Endodermal cell (in vitro differentiated cells): ENCODE measurements around the gene CABP7. TPM values are rescaled to one million over a fixed set of nuclear protein-coding genes. Genes with fewer than 3 reads are reported as not detected.

Experiments used
- DNase-seq: peaks from one replicate; pipeline ENCODE4 v3.0.0-alpha.2; 2017
- H3K27ac ChIP-seq: 2 replicates; pipeline ENCODE4 v1.5.1; 2013; ENCODE audit warnings: mild to moderate bottlenecking, low read depth, low read length, moderate library complexity
- H3K27me3 ChIP-seq: 2 replicates; pipeline ENCODE4 v1.6.1; 2013; ENCODE audit warnings: mild to moderate bottlenecking, low read length, moderate library complexity; ENCODE audit not compliant: insufficient read depth, control insufficient read depth, poor library complexity, severe bottlenecking
- H3K36me3 ChIP-seq: 2 replicates; pipeline ENCODE4 v1.7.0; 2013; ENCODE audit warnings: mild to moderate bottlenecking, low read length, moderate library complexity; ENCODE audit not compliant: control insufficient read depth, insufficient read depth
- H3K4me1 ChIP-seq: one replicate; pipeline ENCODE4 v1.7.0; 2013; ENCODE audit warnings: low read length; ENCODE audit not compliant: control insufficient read depth, insufficient read depth
- H3K4me3 ChIP-seq: 2 replicates; pipeline ENCODE4 v1.5.1; 2013; ENCODE audit warnings: mild to moderate bottlenecking, low read length, moderate library complexity
- H3K9ac ChIP-seq: 2 replicates; pipeline ENCODE4 v1.6.1; 2013; ENCODE audit warnings: mild to moderate bottlenecking, low read length, moderate library complexity; ENCODE audit not compliant: poor library complexity, severe bottlenecking; ENCODE audit errors: extremely low read depth
- H3K9me3 ChIP-seq: 2 replicates; pipeline ENCODE4 v1.6.1; 2013; ENCODE audit warnings: mild to moderate bottlenecking, low read length, moderate library complexity; ENCODE audit not compliant: control insufficient read depth
- H3K27ac Mint-ChIP-seq: 2 replicates; pipeline ENCODE4 v1.8.0; 2020; ENCODE audit warnings: mixed read lengths
- H3K27me3 Mint-ChIP-seq: 2 replicates; pipeline ENCODE4 v1.8.0; 2021; ENCODE audit warnings: mild to moderate bottlenecking, mixed read lengths; ENCODE audit not compliant: insufficient read depth
- H3K36me3 Mint-ChIP-seq: 2 replicates; pipeline ENCODE4 v1.8.0; 2020; ENCODE audit warnings: low read depth, mixed read lengths
- H3K4me1 Mint-ChIP-seq: 2 replicates; pipeline ENCODE4 v1.8.0; 2020; ENCODE audit warnings: mixed read lengths
- H3K4me3 Mint-ChIP-seq: 2 replicates; pipeline ENCODE4 v1.8.0; 2020; ENCODE audit warnings: mild to moderate bottlenecking, moderate library complexity, mixed read lengths
- H3K9me3 Mint-ChIP-seq: 2 replicates; pipeline ENCODE4 v1.8.0; 2020; ENCODE audit warnings: mild to moderate bottlenecking, mixed read lengths
- WGBS, 2 experiments: methylation state at CpG; one replicate each; pipeline versions ENCODE4 v1.1.5 to v1.1.7; 2013; ENCODE audit warnings: missing lambda C conversion rate in 2 of 2, mixed read lengths in 1 of 2; ENCODE audit not compliant: insufficient coverage in 1 of 2, insufficient read length in 1 of 2; 5-methylcytosine and 5-hydroxymethylcytosine counted together
- total RNA-seq, 2 donors: library from RNA; stranded (reverse); fragmentation: NEBNext Ultra II Directional in 1 of 2; extraction: Animal tissue kit (Norgen Biotek cat#: 25700) in 1 of 2; gene quantifications; 2 replicates in 1 of 2; 3 replicates in 1 of 2; pipeline ENCODE4 v1.2.1, GENCODE V29; 2021
- TF ChIP-seq, protein P1 (sequence below): fragments of 200-600 bp; sonication (generic); conservative IDR thresholded peaks from 2 replicates; pipeline ENCODE4 v1.5.0; 2021; ENCODE audit warnings: antibody characterized with exemption, mild to moderate bottlenecking

CABP7 gene
- total RNA-seq, 2 donors from 2014 or later, result 0.26 TPM; not detected in 1

- TF ChIP-seq, protein P1, sequence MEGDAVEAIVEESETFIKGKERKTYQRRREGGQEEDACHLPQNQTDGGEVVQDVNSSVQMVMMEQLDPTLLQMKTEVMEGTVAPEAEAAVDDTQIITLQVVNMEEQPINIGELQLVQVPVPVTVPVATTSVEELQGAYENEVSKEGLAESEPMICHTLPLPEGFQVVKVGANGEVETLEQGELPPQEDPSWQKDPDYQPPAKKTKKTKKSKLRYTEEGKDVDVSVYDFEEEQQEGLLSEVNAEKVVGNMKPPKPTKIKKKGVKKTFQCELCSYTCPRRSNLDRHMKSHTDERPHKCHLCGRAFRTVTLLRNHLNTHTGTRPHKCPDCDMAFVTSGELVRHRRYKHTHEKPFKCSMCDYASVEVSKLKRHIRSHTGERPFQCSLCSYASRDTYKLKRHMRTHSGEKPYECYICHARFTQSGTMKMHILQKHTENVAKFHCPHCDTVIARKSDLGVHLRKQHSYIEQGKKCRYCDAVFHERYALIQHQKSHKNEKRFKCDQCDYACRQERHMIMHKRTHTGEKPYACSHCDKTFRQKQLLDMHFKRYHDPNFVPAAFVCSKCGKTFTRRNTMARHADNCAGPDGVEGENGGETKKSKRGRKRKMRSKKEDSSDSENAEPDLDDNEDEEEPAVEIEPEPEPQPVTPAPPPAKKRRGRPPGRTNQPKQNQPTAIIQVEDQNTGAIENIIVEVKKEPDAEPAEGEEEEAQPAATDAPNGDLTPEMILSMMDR, result no peak
- no peak overlapping the region for H3K27ac Mint-ChIP-seq
These were observed 60.4 kb downstream of the CABP7 start for GRCh38 chr22:29780220-29780619.

DNA sequence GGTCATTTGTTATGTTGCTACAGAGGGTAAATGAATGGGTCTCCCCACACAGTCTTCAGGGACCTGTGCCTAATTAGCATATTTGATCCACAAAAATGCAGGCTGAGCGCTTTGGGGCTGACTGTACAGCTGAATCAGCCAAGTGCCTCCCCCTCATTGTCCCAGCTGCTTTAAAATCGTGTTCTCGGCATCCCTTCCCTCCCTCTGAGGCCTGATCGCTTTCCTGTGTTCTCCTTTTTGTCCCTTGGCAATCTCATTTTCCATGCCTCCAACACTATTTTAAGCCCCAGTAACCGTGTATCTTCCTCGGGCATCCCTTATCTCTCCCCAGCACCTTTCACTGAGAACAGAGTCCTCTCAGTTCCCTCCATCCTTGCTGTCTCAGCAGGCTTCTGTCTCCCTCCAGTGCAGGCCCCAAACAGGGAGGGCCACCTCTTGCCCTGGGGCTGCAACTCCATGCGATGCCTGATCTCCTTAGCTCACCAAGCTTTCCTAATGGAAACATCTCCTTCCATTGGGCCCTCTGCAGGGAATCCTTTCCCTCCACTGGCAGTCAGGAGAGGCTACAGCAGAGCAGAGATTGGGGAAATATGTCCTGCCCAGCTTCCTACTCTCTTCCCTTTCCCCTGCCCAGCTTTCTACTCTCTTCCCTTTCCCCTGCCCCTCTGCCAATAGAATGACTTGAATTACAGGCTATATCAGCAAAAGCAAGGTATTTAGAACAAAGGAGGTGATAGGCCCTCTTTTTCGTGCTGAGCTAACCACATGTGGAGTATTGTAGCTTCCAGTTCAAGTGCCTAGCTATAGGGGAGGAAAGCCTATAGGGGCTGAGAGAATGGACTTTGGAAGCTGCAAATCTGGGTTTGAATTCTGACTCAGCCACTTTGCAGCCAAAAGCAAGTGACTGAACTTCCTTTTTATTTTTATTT lies 61.2 kb downstream of the CABP7 start:
- Histone ChIP-seq H3K27ac (no peak overlapping the region), H3K4me1 (peaks cover 11% of the 10 kb centered on the region), H3K4me3 (no peak overlapping the region), H3K9me3 (no peaks in the 10 kb centered on the region), H3K9ac (no peak overlapping the region), H3K36me3 (no peaks in the 10 kb centered on the region), H3K27me3 (no peaks in the 10 kb centered on the region)
- no peaks in the 10 kb centered on the region for H3K27me3 Mint-ChIP-seq
- H3K9me3 Mint-ChIP-seq, result no peaks in the 10 kb centered on the region
- 74 to 77% methylated on average over 7 to 8 of the region's 8 CpGs for WGBS, 2 experiments
- H3K4me3 Mint-ChIP-seq, result no peak overlapping the region
- H3K27ac Mint-ChIP-seq, result peak overlapping the region; percentile 23
- TF ChIP-seq, protein P1, result no peak
- H3K36me3 Mint-ChIP-seq, result no peaks in the 10 kb centered on the region
- peak; percentile 60 for DNase-seq
- H3K4me1 Mint-ChIP-seq, result peaks cover 33% of the 10 kb centered on the region

More at GRCh38 chr22:29780220-29780619, 60.4 kb downstream of the CABP7 start:
- no peak overlapping the region for H3K4me3 ChIP-seq
- no peak overlapping the region for H3K27ac ChIP-seq
- peaks cover 11% of the 10 kb centered on the region for H3K4me1 ChIP-seq
- 93 to 94% methylated on average over 4 to 5 of the region's 5 CpGs for WGBS, 2 experiments
- H3K4me1 Mint-ChIP-seq, result peaks cover 28% of the 10 kb centered on the region
- H3K36me3 Mint-ChIP-seq, result no peaks in the 10 kb centered on the region
- no peaks in the 10 kb centered on the region for H3K27me3 Mint-ChIP-seq
- no peaks in the 10 kb centered on the region for H3K9me3 Mint-ChIP-seq
- DNase-seq, result no peak
- H3K9ac ChIP-seq, result no peak overlapping the region
- no peaks in the 10 kb centered on the region for H3K9me3 ChIP-seq
- H3K36me3 ChIP-seq, result no peaks in the 10 kb centered on the region
- H3K4me3 Mint-ChIP-seq, result no peak overlapping the region
- no peaks in the 10 kb centered on the region for H3K27me3 ChIP-seq

Other genes starting within 250 kb of the CABP7 start
- 1 to 10 TPM in 1 of 2 donors, under 1 TPM in 1; 0.92 to 1.7 TPM for gene NEFH, start 239.8 kb upstream of the CABP7 start, total RNA-seq
- gene THOC5, start 166.2 kb upstream of the CABP7 start, total RNA-seq, result 10 to 100 TPM; 61.1 to 89.7 TPM
- 100 to 1,000 TPM; 155 to 229 TPM for gene NIPSNAP1, start 138.9 kb upstream of the CABP7 start, total RNA-seq
- gene NF2, start 116.4 kb upstream of the CABP7 start, total RNA-seq, result 10 to 100 TPM; 45.7 to 51.4 TPM
- 10 to 100 TPM; 15.5 to 22.5 TPM for gene ZMAT5, start 47.0 kb downstream of the CABP7 start, total RNA-seq
- 100 to 1,000 TPM; 111 to 120 TPM for gene UQCR10, start 47.4 kb downstream of the CABP7 start, total RNA-seq
- gene ASCC2, start 118.3 kb downstream of the CABP7 start, total RNA-seq, result 10 to 100 TPM; 44.2 to 45.5 TPM
- gene MTMR3, start 163.2 kb downstream of the CABP7 start, total RNA-seq, result 10 to 100 TPM; 30.9 to 41.3 TPM